ENCODE results near the gene BLVRB. TPM values are rescaled to one million over a fixed set of nuclear protein-coding genes. Genes with fewer than 3 reads are reported as not detected.

Gene BLVRB
- total and polyA plus RNA-seq, 2 of the 8 experiments (the other 6 are each of a cell fraction or from before 2014, with no cell fraction given): 28.7 to 182 TPM

- Histone ChIP-seq H4K8ac (ENCODE audit: extremely low read depth, insufficient read depth, low read length) (no peak overlapping the region), H2BK5ac (ENCODE audit: low read depth, low read length) (no peak overlapping the region), H3K4me1 (replicated peaks in 1 of 4; ENCODE audit: control insufficient read depth in 3 of 4, insufficient read depth in 4 of 4, low read length in 3 of 4) (no peaks in the 10 kb centered on the region), H3K56ac (replicated peaks; ENCODE audit: insufficient read length, low read depth, low read length) (no peak overlapping the region), H3K18ac (ENCODE audit: extremely low read depth, low read length) (no peak overlapping the region), H3K23me2 (ENCODE audit: low read depth, low read length) (peaks cover 1% of the 10 kb centered on the region; the same call in 1 of the 2 replicates), H3K4ac (replicated peaks; ENCODE audit: insufficient read length, low read depth, low read length) (no peak overlapping the region), H2BK20ac (ENCODE audit: low read length) (no peak overlapping the region), H3K79me2 (ENCODE audit: control insufficient read depth in 1 of 2, insufficient read depth in 2 of 2, low read length in 2 of 2) (no peaks in the 10 kb centered on the region), H4K20me1 (replicated peaks in 1 of 2; ENCODE audit: control insufficient read depth in 1 of 2, insufficient read depth in 2 of 2, low read length in 2 of 2) (no peaks in the 10 kb centered on the region), H2AFZ (ENCODE audit: low read length) (no peak overlapping the region), H2AK5ac (ENCODE audit: low read depth, low read length) (no peak overlapping the region), H4K91ac (replicated peaks; ENCODE audit: insufficient read length, low read length) (no peak overlapping the region), H3K27ac (ENCODE audit: low read depth, low read length) (no peak overlapping the region), H3K9me3 (ENCODE audit: insufficient read depth in 2 of 2, low read depth in 1 of 2, low read length in 1 of 2) (no peaks in the 10 kb centered on the region), H3K36me3 (ENCODE audit: control insufficient read depth in 2 of 4, insufficient read depth in 4 of 4, low read length in 3 of 4) (no peaks in the 10 kb centered on the region), H3K4me2 (ENCODE audit: insufficient read depth in 1 of 2, low read depth in 2 of 2, low read length in 2 of 2) (no peak overlapping the region), H3K79me1 (ENCODE audit: low read depth, low read length) (no peaks in the 10 kb centered on the region), H2BK120ac (replicated peaks; ENCODE audit: low read depth, low read length) (no peak overlapping the region), H3K9ac (replicated peaks in 1 of 4; ENCODE audit: extremely low read depth in 1 of 4, low read depth in 3 of 4, low read length in 3 of 4) (no peak overlapping the region), H3K14ac (ENCODE audit: insufficient read length) (no peak overlapping the region), H4K5ac (ENCODE audit: insufficient read length, low read depth, low read length) (no peak overlapping the region), H3K27me3 (replicated peaks in 1 of 4; ENCODE audit: control insufficient read depth in 3 of 4, extremely low read depth in 1 of 4, insufficient read depth in 3 of 4, low read length in 3 of 4) (peaks cover 0 to 6% (median 3%) of the 10 kb centered on the region in 4 experiments; a peak in 3 of 7 replicates), H3K4me3 (ENCODE audit: extremely low read depth in 1 of 4, insufficient read depth in 2 of 4, low read depth in 3 of 4, low read length in 4 of 4) (no peak overlapping the region), H3K23ac (ENCODE audit: insufficient read length) (no peak overlapping the region), H2BK12ac (ENCODE audit: low read depth, low read length) (no peak overlapping the region), H2BK15ac (ENCODE audit: low read length) (no peak overlapping the region)
- 84% methylated on average over 5 of the region's 5 CpGs; no CpG with 5 or more reads in 1 of the 2 experiments for WGBS, 2 experiments (ENCODE audit: extremely low coverage in 1 of 2, insufficient coverage in 1 of 2, insufficient read length in 1 of 2, insufficient replicate concordance in 2 of 2, low coverage in 1 of 2, low lambda C conversion rate in 2 of 2, missing lambda C conversion rate in 1 of 2)
- TF ChIP-seq KDM1A (IDR thresholded peaks at IDR 0.05; ENCODE audit: borderline replicate concordance, low read length): 0 out of 2 replicates have a peak, but pooled peaks have one; percentile 35
- TF ChIP-seq CBX8 (IDR thresholded peaks at IDR 0.05; ENCODE audit: borderline replicate concordance, low read depth, low read length): no peak
- FAIRE-seq: no peak
- no peak for DNase-seq (ENCODE audit: low read depth in 1 of 2, low spot score in 2 of 2)
- POLR2A ChIA-PET (ENCODE audit: partially characterized antibody): no interaction called here
- CTCF ChIA-PET (ENCODE audit: partially characterized antibody): interaction anchor here (0.6 to 3.7 kb wide), 7 partner anchors 11 to 1598 kb away, joined by 3 to 18 read pairs (median 4); partner anchors contain the start of gene BLVRB
Measured at GRCh38 chr19:40499320-40499719, 33.8 kb upstream of the BLVRB start.

Measured in H1 (cell line).